CD1c-positive myeloid dendritic cell (primary cell): ENCODE data around the gene ADGRF5.

Experiments used
- DNase-seq: peaks from one replicate; pipeline ENCODE4 v3.0.0-alpha.2; 2016; ENCODE audit errors: extremely low spot score

The ADGRF5 gene

GRCh38 chr6:46930331-46930730 lies 8.6 kb upstream of the ADGRF5 start:
- no peak for DNase-seq

- DNase-seq: no peak
These were observed 5.3 kb upstream of the ADGRF5 start for GRCh38 chr6:46927066-46927465.

- DNase-seq: no peak
These were observed 4.7 kb upstream of the ADGRF5 start for GRCh38 chr6:46926481-46926880.

GRCh38 chr6:46925563-46926253 lies 4.0 kb upstream of the ADGRF5 start:
- no peak for DNase-seq

GRCh38 chr6:46923476-46923875 lies 1.7 kb upstream of the ADGRF5 start:
- DNase-seq: no peak

- no peak for DNase-seq
These were observed 679 bp downstream of the ADGRF5 start for GRCh38 chr6:46921059-46921458.

- DNase-seq: no peak
These were observed 2.9 kb downstream of the ADGRF5 start for GRCh38 chr6:46918806-46919205.

GRCh38 chr6:46917002-46917545 lies 4.7 kb downstream of the ADGRF5 start:
- DNase-seq: no peak

- no peak for DNase-seq
These were observed 5.9 kb downstream of the ADGRF5 start for GRCh38 chr6:46915866-46916265.

GRCh38 chr6:46915380-46915779 lies 6.4 kb downstream of the ADGRF5 start:
- DNase-seq: no peak

- DNase-seq: no peak
These were observed 7.4 kb downstream of the ADGRF5 start for GRCh38 chr6:46914279-46914810.

- DNase-seq: no peak
These were observed 12.4 kb downstream of the ADGRF5 start for GRCh38 chr6:46909371-46909770.

- no peak for DNase-seq
These were observed 15.0 kb downstream of the ADGRF5 start for GRCh38 chr6:46906776-46907175.

GRCh38 chr6:46904117-46904516 lies 17.6 kb downstream of the ADGRF5 start:
- no peak for DNase-seq

GRCh38 chr6:46903175-46903574 lies 18.6 kb downstream of the ADGRF5 start:
- DNase-seq: no peak

GRCh38 chr6:46901882-46902314 lies 19.8 kb downstream of the ADGRF5 start:
- DNase-seq: no peak

- DNase-seq: no peak
These were observed 21.5 kb downstream of the ADGRF5 start for GRCh38 chr6:46900266-46900665.

- DNase-seq: no peak
These were observed 22.1 kb downstream of the ADGRF5 start for GRCh38 chr6:46899659-46900058.

GRCh38 chr6:46898006-46898405 lies 23.7 kb downstream of the ADGRF5 start:
- DNase-seq: no peak

- no peak for DNase-seq
These were observed 24.9 kb downstream of the ADGRF5 start for GRCh38 chr6:46896871-46897270.

GRCh38 chr6:46895930-46896329 lies 25.8 kb downstream of the ADGRF5 start:
- no peak for DNase-seq

- no peak for DNase-seq
These were observed 27.3 kb downstream of the ADGRF5 start for GRCh38 chr6:46894433-46894832.

- DNase-seq: no peak
These were observed 28.1 kb downstream of the ADGRF5 start for GRCh38 chr6:46893648-46894047.
